PC-3 (cell line): ENCODE data around the gene KCNV2.

Experiments
- EZH2 ChIP-seq: fragments of 300-600 bp; sonication (generic); IDR thresholded peaks from one replicate; pipeline ENCODE4 v1.6.1; 2017; ENCODE audit warnings: antibody characterized with exemption, mild to moderate bottlenecking, low read length; ENCODE audit not compliant: unreplicated experiment
- EZH2phosphoT487 ChIP-seq: fragments of 300-600 bp; sonication (generic); IDR thresholded peaks from 2 replicates; pipeline ENCODE4 v1.6.1; 2018; ENCODE audit warnings: mild to moderate bottlenecking, antibody characterized with exemption, low read length, borderline replicate concordance
- TF ChIP-seq, protein P1 (sequence below): fragments of 300-600 bp; sonication (generic); conservative IDR thresholded peaks from 2 replicates; pipeline ENCODE4 v1.5.1; 2017; ENCODE audit warnings: antibody characterized with exemption, low read depth, mild to moderate bottlenecking, low read length

DNA sequence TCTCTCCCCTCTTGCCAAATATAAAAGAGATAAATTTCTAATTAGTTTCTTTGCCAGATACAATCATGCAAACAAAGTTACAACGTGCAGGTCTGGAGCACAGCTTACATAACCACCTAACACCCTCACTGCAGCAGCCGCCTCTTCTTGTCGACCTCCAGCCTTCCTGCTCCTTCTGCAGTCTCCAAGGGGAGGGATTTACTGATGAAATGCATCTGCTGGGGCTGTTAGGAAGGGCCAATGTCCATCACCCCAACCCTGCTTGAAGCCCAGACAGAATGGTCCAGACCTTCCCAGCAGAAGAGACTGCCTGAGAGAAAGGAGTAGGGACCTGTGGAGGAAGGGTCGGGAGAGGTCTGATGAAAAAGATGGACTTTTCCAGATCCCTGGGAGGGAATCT lies 15.2 kb downstream of the KCNV2 start:
- TF ChIP-seq, protein P1, sequence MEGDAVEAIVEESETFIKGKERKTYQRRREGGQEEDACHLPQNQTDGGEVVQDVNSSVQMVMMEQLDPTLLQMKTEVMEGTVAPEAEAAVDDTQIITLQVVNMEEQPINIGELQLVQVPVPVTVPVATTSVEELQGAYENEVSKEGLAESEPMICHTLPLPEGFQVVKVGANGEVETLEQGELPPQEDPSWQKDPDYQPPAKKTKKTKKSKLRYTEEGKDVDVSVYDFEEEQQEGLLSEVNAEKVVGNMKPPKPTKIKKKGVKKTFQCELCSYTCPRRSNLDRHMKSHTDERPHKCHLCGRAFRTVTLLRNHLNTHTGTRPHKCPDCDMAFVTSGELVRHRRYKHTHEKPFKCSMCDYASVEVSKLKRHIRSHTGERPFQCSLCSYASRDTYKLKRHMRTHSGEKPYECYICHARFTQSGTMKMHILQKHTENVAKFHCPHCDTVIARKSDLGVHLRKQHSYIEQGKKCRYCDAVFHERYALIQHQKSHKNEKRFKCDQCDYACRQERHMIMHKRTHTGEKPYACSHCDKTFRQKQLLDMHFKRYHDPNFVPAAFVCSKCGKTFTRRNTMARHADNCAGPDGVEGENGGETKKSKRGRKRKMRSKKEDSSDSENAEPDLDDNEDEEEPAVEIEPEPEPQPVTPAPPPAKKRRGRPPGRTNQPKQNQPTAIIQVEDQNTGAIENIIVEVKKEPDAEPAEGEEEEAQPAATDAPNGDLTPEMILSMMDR = no peak
- TF ChIP-seq EZH2phosphoT487 = no peak
- TF ChIP-seq EZH2 = no peak
